ENCODE data around the gene RGS9. TPM values are rescaled to one million over a fixed set of nuclear protein-coding genes. Genes with fewer than 3 reads are reported as not detected.
"Not testable (repeated sequence)": the region's sequence is repeated elsewhere in the genome, so short reads cannot be mapped to it uniquely, and the experiment has no call there.

Gene RGS9
- total RNA-seq, 1 experiment from 2014 or later, result 11.2 TPM

- Histone ChIP-seq H3K4me1 (replicated peaks) (peaks cover 58% of the 10 kb centered on the region), H3K27me3 (replicated peaks) (no peaks in the 10 kb centered on the region), H3K27ac (no peak overlapping the region), H3K4me3 (no peak overlapping the region), H3K36me3 (0 out of 2 replicates have a peak, but pooled peaks cover under 1% of the 10 kb centered on the region), H3K9me3 (replicated peaks) (no peaks in the 10 kb centered on the region)
- DNase-seq (ENCODE audit: low read depth in 1 of 2, low spot score in 2 of 2), result peak; percentile 79 to 83
Observed at GRCh38 chr17:65102788-65103187, 34.4 kb upstream of the RGS9 start.

GRCh38 chr17:65103431-65103830 is 33.7 kb upstream of the RGS9 start:
- Histone ChIP-seq H3K4me1 (replicated peaks) (peaks cover 58% of the 10 kb centered on the region), H3K27ac (no peak overlapping the region)
- no peak for DNase-seq (ENCODE audit: low read depth in 1 of 2, low spot score in 2 of 2)

GRCh38 chr17:65103896-65104295 is 33.3 kb upstream of the RGS9 start:
- no peak overlapping the region for H3K27ac ChIP-seq
- H3K27me3 ChIP-seq (replicated peaks), result no peaks in the 10 kb centered on the region
- H3K4me3 ChIP-seq, result no peak overlapping the region
- H3K9me3 ChIP-seq (replicated peaks), result no peaks in the 10 kb centered on the region
- peaks cover 58% of the 10 kb centered on the region for H3K4me1 ChIP-seq (replicated peaks)
- DNase-seq (ENCODE audit: low read depth in 1 of 2, low spot score in 2 of 2), result peak; percentile 50 to 73
- H3K36me3 ChIP-seq, result 0 out of 2 replicates have a peak, but pooled peaks cover 3% of the 10 kb centered on the region

More at GRCh38 chr17:65103431-65103830, 33.7 kb upstream of the RGS9 start:
- no peaks in the 10 kb centered on the region for H3K9me3 ChIP-seq (replicated peaks)
- H3K36me3 ChIP-seq, result 0 out of 2 replicates have a peak, but pooled peaks cover 3% of the 10 kb centered on the region
- H3K4me3 ChIP-seq, result no peak overlapping the region
- H3K27me3 ChIP-seq (replicated peaks), result no peaks in the 10 kb centered on the region

DNA sequence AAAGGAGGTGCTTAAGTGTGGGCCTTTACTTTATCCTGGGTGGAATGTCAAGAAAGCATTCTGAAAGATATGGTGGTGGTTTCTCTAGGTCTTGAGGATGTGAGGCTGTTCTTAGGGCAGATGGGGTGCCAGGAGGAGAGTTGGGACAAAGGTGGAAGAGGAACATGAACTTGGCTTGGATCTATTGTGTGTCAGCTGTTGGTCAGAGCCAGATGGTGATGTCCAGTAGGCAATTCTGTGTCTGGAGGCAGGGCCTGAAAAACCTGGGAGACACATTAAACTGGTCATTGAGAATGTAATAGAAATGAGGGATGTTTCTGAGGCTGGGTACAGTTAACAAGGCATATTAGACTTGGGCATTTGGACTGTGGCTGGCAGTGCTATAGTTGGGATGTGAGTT is 32.6 kb upstream of the RGS9 start:
- H3K4me3 ChIP-seq, result no peak overlapping the region
- H3K27me3 ChIP-seq (replicated peaks), result no peaks in the 10 kb centered on the region
- peaks cover 54% of the 10 kb centered on the region for H3K4me1 ChIP-seq (replicated peaks)
- H3K9me3 ChIP-seq (replicated peaks), result no peaks in the 10 kb centered on the region
- 0 out of 2 replicates have a peak, but pooled peaks cover 3% of the 10 kb centered on the region for H3K36me3 ChIP-seq
- H3K27ac ChIP-seq, result no peak overlapping the region
- no peak for DNase-seq (ENCODE audit: low read depth in 1 of 2, low spot score in 2 of 2)

DNA sequence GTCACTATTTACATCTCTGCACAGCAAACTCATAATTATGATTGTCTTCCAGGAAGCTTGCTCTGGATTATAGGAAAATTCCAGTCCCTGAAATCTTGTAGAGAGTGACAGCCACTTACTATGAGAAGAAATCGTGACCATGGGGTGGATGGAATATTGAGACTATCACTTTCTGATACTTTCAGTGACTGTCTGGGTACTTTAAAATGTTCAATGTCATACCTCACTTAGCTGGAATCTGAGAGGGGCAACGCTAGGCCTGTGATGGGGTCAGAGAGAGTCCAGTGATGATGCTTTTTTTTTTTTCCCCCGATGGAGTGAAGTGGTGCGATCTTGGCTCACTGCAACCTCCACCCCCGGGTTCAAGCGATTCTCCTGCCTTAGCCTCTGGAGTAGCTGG is 32.2 kb upstream of the RGS9 start:
- no peaks in the 10 kb centered on the region for H3K9me3 ChIP-seq (replicated peaks)
- no peaks in the 10 kb centered on the region for H3K27me3 ChIP-seq (replicated peaks)
- H3K4me3 ChIP-seq, result no peak overlapping the region
- H3K36me3 ChIP-seq, result 0 out of 2 replicates have a peak, but pooled peaks cover 3% of the 10 kb centered on the region
- no peak for DNase-seq (ENCODE audit: low read depth in 1 of 2, low spot score in 2 of 2)
- no peak overlapping the region for H3K27ac ChIP-seq
- H3K4me1 ChIP-seq (replicated peaks), result peaks cover 52% of the 10 kb centered on the region

DNA sequence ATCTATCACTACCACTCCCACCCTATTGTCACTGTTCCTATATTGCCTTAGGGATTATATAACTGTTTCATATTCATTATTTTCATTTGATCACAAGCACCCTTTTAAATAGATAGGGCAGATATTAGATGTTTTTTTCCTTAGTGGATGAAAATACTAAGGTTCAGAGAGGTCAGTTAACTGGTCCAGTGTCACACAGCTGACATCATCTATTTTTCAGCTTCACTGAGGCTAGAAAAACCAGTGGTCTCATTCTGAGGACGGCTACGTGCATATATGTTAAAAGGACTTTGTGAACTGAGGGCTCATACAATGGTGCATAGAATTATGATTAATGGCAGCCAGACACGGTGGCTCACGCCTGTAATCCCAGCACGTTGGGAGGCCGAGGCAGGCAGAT is 29.0 kb upstream of the RGS9 start:
- 0 out of 2 replicates have a peak, but pooled peaks cover 3% of the 10 kb centered on the region for H3K36me3 ChIP-seq
- H3K27ac ChIP-seq, result no peak overlapping the region
- H3K4me1 ChIP-seq (replicated peaks), result peaks cover 31% of the 10 kb centered on the region
- no peak for DNase-seq (ENCODE audit: low read depth in 1 of 2, low spot score in 2 of 2)
- H3K9me3 ChIP-seq (replicated peaks), result no peaks in the 10 kb centered on the region
- no peaks in the 10 kb centered on the region for H3K27me3 ChIP-seq (replicated peaks)
- H3K4me3 ChIP-seq, result no peak overlapping the region

DNA sequence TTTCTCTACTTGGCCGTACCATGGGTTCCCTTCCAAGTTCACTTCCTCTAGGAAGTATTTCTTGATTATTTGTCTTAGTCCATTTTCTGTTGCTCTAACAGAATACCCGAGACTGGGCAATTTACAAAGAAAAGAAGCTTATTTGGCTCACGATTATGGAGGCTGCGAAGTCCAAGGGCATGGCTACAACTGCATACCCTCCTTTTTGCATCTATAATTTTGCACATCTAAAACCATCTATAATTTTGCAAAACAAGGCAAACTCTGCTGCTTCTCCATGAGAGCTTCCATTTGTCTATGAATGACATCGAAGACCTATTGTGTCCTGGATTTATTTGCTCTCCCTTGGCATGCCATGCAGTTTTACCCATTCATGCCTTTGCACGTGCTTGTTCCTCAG is 27.6 kb upstream of the RGS9 start:
- Histone ChIP-seq H3K27me3 (replicated peaks) (no peaks in the 10 kb centered on the region), H3K9me3 (replicated peaks) (no peaks in the 10 kb centered on the region), H3K36me3 (0 out of 2 replicates have a peak, but pooled peaks cover 3% of the 10 kb centered on the region), H3K27ac (no peak overlapping the region), H3K4me3 (no peak overlapping the region), H3K4me1 (replicated peaks) (peaks cover 17% of the 10 kb centered on the region)
- no peak for DNase-seq (ENCODE audit: low read depth in 1 of 2, low spot score in 2 of 2)

DNA sequence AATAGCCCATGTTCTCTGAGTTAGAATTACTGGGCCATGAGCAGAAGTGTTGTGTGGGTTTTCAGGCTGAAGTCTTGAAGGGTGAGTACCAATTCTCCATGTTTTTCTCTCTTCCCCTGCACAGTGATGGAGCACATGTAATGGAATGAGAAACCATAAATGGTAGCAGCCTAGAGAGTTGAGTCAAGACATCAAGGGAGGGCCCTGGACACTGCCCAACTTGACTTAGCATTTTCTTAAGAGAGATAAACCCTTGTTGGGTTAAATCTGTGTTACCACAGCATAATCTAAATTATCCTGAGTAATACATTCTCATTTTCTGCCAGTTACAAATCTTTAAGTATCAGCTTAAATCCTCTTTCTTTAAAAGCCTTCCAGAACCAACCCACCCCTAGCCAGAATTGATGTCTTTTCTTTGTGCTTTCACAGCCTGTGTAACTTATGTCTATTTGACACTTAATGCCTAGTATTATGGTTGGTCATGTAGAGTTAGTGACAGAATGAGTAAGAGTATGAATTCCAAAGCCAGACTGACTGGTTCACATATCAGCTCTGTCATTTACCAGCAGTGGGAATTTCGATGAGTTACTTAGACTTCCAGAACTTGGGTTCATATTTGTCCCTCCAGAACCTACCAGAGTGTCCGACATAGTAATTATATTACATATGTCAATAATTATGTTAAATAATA is 27.0 kb upstream of the RGS9 start:
- H3K9me3 ChIP-seq (replicated peaks), result no peaks in the 10 kb centered on the region
- peaks cover 17% of the 10 kb centered on the region for H3K4me1 ChIP-seq (replicated peaks)
- no peak overlapping the region for H3K4me3 ChIP-seq
- H3K27me3 ChIP-seq (replicated peaks), result no peaks in the 10 kb centered on the region
- no peak overlapping the region for H3K27ac ChIP-seq
- no peak for DNase-seq (ENCODE audit: low read depth in 1 of 2, low spot score in 2 of 2)
- 0 out of 2 replicates have a peak, but pooled peaks cover 3% of the 10 kb centered on the region for H3K36me3 ChIP-seq

DNA sequence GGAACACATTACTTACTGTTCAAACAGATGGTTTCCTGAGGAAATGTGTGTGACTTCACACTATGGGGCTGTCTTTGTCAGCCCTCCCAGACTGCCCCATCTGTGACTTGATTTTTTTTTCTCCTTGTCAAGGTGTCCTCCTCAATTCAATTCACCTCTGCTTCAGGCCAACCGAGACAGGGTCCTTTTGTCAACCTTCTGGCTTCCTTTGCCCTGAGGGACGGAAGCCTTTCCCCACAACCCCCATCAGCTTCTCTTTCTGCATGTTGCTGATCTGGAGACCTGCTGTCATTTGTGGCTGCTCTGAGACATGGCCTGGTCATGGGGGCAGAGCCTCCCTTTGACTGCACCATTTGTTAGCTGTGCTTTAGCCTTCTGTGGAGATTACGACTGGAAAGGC is 21.3 kb upstream of the RGS9 start:
- H3K27ac ChIP-seq, result no peak overlapping the region
- H3K4me3 ChIP-seq, result no peak overlapping the region
- H3K4me1 ChIP-seq (replicated peaks), result peaks cover 4% of the 10 kb centered on the region; the same call in 1 of the 2 replicates
- H3K36me3 ChIP-seq, result no peaks in the 10 kb centered on the region
- DNase-seq (ENCODE audit: low read depth in 1 of 2, low spot score in 2 of 2), result no peak
- H3K27me3 ChIP-seq (replicated peaks), result no peaks in the 10 kb centered on the region
- H3K9me3 ChIP-seq (replicated peaks), result no peaks in the 10 kb centered on the region

GRCh38 chr17:65116515-65116914 is 20.7 kb upstream of the RGS9 start:
- H3K4me1 ChIP-seq (replicated peaks); H3K27me3 ChIP-seq (replicated peaks); H3K4me3 ChIP-seq; H3K9me3 ChIP-seq (replicated peaks); DNase-seq (ENCODE audit: low read depth in 1 of 2, low spot score in 2 of 2); H3K27ac ChIP-seq; H3K36me3 ChIP-seq: not testable (repeated sequence)

DNA sequence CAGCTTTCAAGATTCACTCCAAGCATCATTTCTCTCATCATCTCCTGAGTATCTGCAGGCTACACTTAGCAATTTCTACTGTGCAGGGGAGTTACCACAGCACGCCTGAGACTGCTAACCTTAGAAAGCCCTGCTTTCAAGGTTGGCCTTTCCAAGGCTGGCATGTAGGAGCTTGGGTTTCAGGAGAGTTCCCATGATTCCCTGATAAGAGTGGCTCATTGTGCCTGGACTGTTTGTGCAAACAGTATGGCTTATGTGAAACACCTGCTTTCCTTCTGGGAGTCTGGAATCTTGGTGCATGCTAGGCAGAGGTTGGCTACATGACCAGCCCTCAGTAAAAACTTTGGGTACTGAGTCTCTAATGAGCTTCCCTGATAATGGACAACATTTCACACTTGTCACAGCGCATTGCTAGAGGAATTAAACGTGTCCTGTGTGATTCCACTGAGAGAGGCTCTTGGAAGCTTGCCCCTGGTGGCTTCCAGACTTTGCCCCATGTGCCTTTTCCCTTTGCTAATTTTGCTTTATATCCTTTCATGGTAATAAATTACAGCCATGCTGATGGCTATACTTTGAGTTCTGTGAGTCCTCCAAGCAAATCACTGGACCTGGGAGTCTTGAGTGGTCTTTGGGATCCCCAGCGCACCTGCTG is 19.7 kb upstream of the RGS9 start:
- H3K4me1 ChIP-seq (replicated peaks), result peaks cover 3% of the 10 kb centered on the region
- H3K36me3 ChIP-seq, result no peaks in the 10 kb centered on the region
- no peaks in the 10 kb centered on the region for H3K9me3 ChIP-seq (replicated peaks)
- H3K4me3 ChIP-seq, result no peak overlapping the region
- H3K27ac ChIP-seq, result no peak overlapping the region
- H3K27me3 ChIP-seq (replicated peaks), result no peaks in the 10 kb centered on the region
- no peak for DNase-seq (ENCODE audit: low read depth in 1 of 2, low spot score in 2 of 2)

DNA sequence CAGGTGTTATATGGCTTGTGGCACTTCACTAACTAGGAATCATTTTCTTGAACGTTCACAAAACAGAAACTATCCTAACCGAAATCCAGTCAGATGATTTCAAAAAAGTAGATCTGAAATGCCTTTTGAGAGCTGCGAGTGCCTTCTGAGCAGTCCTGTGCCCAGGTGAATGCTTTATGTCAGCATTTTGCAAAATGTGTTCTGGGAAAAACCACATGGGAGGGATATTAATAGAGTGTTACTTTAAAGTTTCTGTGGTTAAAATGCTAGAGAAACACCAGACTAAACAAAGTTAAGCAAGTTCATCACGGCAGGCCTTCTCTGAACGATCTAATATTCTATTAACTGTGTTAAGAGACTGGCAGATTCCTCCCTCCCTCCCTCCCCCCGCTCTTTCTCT is 15.8 kb upstream of the RGS9 start:
- H3K9me3 ChIP-seq (replicated peaks), result no peaks in the 10 kb centered on the region
- no peaks in the 10 kb centered on the region for H3K36me3 ChIP-seq
- H3K27me3 ChIP-seq (replicated peaks), result no peaks in the 10 kb centered on the region
- no peak overlapping the region for H3K27ac ChIP-seq
- peaks cover 23% of the 10 kb centered on the region for H3K4me1 ChIP-seq (replicated peaks)
- H3K4me3 ChIP-seq, result no peak overlapping the region
- DNase-seq (ENCODE audit: low read depth in 1 of 2, low spot score in 2 of 2), result no peak

DNA sequence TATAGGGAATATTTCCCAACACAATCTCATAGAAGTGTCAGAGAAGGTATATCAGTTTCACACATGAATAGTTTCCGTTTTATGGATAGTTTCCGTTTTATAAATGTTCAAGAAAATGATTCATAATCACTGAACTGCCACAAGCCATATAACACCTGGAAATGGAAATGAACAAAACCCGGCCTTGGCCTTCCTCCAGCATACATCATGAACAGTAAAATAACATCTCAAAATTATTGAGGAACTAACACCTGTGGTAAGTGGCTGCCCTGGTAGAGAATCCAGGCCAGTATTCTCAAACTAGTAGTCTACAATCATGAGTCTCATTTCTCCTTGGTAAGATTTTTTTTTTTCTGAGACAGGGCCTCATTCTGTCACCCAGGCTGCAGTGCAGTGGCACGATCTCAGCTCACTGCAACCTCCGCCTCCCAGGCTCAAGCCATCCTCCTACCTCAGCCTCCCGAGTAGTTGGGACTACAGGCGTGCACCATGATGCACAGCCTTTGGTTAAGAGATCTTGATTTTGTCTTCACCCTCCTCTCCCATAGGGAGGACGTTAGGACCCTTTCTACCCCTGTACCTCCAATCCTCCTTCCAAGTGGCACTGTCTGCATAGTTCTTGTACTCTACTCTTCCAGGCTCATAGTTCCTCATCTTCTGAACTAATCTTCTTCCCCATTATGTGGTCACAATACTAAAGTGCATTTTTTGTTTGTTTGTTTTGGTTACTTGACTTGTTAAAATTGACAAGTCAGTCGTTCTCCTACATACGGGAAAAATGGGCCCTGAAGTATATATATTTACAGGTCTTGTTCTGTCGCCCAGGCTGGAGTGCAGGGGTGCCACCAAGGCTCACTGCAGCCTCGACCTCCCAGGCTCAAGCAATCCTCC is 15.0 kb upstream of the RGS9 start:
- H3K27me3 ChIP-seq (replicated peaks), result no peaks in the 10 kb centered on the region
- no peak overlapping the region for H3K4me3 ChIP-seq
- H3K27ac ChIP-seq, result no peak overlapping the region
- H3K4me1 ChIP-seq (replicated peaks), result peaks cover 23% of the 10 kb centered on the region
- no peaks in the 10 kb centered on the region for H3K9me3 ChIP-seq (replicated peaks)
- DNase-seq (ENCODE audit: low read depth in 1 of 2, low spot score in 2 of 2), result no peak
- no peaks in the 10 kb centered on the region for H3K36me3 ChIP-seq
